GM23338 (cell line): ENCODE results near the gene COA1. TPM values are rescaled to one million over a fixed set of nuclear protein-coding genes. Genes with fewer than 3 reads are reported as not detected.

Source experiments
- ATAC-seq: fragments of 200-7000 bp; cut with Tn5 transposase; 3 replicates; pipeline ENCODE4 v1.9.1; 2020
- DNase-seq: peaks from one replicate; pipeline ENCODE4 v3.0.0-alpha.2; 2015; ENCODE audit warnings: low spot score
- H2AFZ ChIP-seq: fragments of 200-600 bp; sonication (generic); 2 replicates; pipeline ENCODE4 v1.8.0; 2016; ENCODE audit warnings: antibody characterized with exemption, mild to moderate bottlenecking, moderate library complexity
- H3F3A ChIP-seq: fragments of 200-600 bp; sonication (generic); replicated peaks from 2 replicates; pipeline ENCODE4 v1.8.0; 2017; ENCODE audit warnings: antibody characterized with exemption, mixed run types, low read depth
- H3K27ac ChIP-seq: fragments of 200-600 bp; sonication (generic); 2 replicates; pipeline ENCODE4 v1.6.1; 2016; ENCODE audit warnings: low read depth
- H3K27me3 ChIP-seq: fragments of 200-600 bp; sonication (generic); 2 replicates; pipeline ENCODE4 v1.8.0; 2016; ENCODE audit warnings: mild to moderate bottlenecking, mixed run types, moderate library complexity; ENCODE audit not compliant: insufficient read depth
- H3K36me3 ChIP-seq: fragments of 200-600 bp; sonication (generic); 2 replicates; pipeline ENCODE4 v1.8.0; 2016; ENCODE audit warnings: mild to moderate bottlenecking; ENCODE audit not compliant: insufficient read depth
- H3K4me1 ChIP-seq: fragments of 200-600 bp; sonication (generic); 2 replicates; pipeline ENCODE4 v1.8.0; 2016; ENCODE audit warnings: mild to moderate bottlenecking, moderate library complexity; ENCODE audit not compliant: insufficient read depth
- H3K4me2 ChIP-seq: fragments of 200-600 bp; sonication (generic); 2 replicates; pipeline ENCODE4 v1.7.1; 2017; ENCODE audit warnings: mixed run types
- H3K4me3 ChIP-seq: fragments of 200-600 bp; sonication (generic); 2 replicates; pipeline ENCODE4 v1.6.1; 2016; ENCODE audit warnings: mixed run types
- H3K79me2 ChIP-seq: fragments of 200-600 bp; sonication (generic); replicated peaks from 2 replicates; pipeline ENCODE4 v1.8.0; 2017; ENCODE audit warnings: mild to moderate bottlenecking; ENCODE audit not compliant: insufficient read depth
- H3K9me2 ChIP-seq: fragments of 200-600 bp; sonication (generic); 2 replicates; pipeline ENCODE4 v1.8.0; 2017; ENCODE audit not compliant: insufficient read depth
- H4K20me1 ChIP-seq: fragments of 200-600 bp; sonication (generic); replicated peaks from 2 replicates; pipeline ENCODE4 v1.8.0; 2017; ENCODE audit warnings: mild to moderate bottlenecking; ENCODE audit not compliant: insufficient read depth
- H3K27ac Mint-ChIP-seq: 2 replicates; pipeline ENCODE4 v1.8.0; 2020; ENCODE audit warnings: inconsistent platforms, mild to moderate bottlenecking, moderate library complexity, mixed read lengths
- H3K27me3 Mint-ChIP-seq: 3 replicates; pipeline ENCODE4 v1.8.0; 2022; ENCODE audit warnings: low read depth, mild to moderate bottlenecking, moderate library complexity, mixed read lengths, inconsistent platforms; ENCODE audit not compliant: insufficient read depth, poor library complexity
- H3K36me3 Mint-ChIP-seq: 3 replicates; pipeline ENCODE4 v1.8.0; 2021; ENCODE audit warnings: low read depth, mild to moderate bottlenecking, inconsistent platforms, moderate library complexity, mixed read lengths
- H3K4me1 Mint-ChIP-seq: 3 replicates; pipeline ENCODE4 v1.8.0; 2020; ENCODE audit warnings: mild to moderate bottlenecking, inconsistent platforms, mixed read lengths
- H3K4me3 Mint-ChIP-seq: 3 replicates; pipeline ENCODE4 v1.8.0; 2021; ENCODE audit warnings: moderate library complexity, mild to moderate bottlenecking, inconsistent platforms, mixed read lengths
- H3K9me3 Mint-ChIP-seq: 3 replicates; pipeline ENCODE4 v1.8.0; 2020; ENCODE audit warnings: moderate library complexity, mild to moderate bottlenecking, inconsistent platforms, mixed read lengths
- CREB1 ChIP-seq: fragments of 250-450 bp; sonication (Bioruptor Pico); IDR thresholded peaks from 2 replicates; pipeline ENCODE4 v1.5.0; 2020; ENCODE audit warnings: low read depth, mild to moderate bottlenecking, moderate library complexity
- CTCF ChIP-seq, 2 experiments: fragments of 200-600 bp in 1 of 2; sonication (generic) in 1 of 2; conservative IDR thresholded peaks; 2 replicates each; pipeline versions ENCODE4 v1.5.1 to v1.6.1; 2016 to 2017; ENCODE audit warnings: antibody characterized with exemption in 2 of 2, low read depth in 2 of 2, mild to moderate bottlenecking in 2 of 2, moderate library complexity in 1 of 2
- EZH2 ChIP-seq: fragments of 200-600 bp; sonication (generic); IDR thresholded peaks from one replicate; pipeline ENCODE4 v1.8.0; 2017; ENCODE audit warnings: antibody characterized with exemption, mild to moderate bottlenecking, low read depth; ENCODE audit not compliant: unreplicated experiment
- EZH2phosphoT487 ChIP-seq: fragments of 200-600 bp; sonication (generic); IDR thresholded peaks from one replicate; pipeline ENCODE4 v1.8.1; 2018; ENCODE audit warnings: antibody characterized with exemption; ENCODE audit not compliant: unreplicated experiment
- JUNB ChIP-seq: IDR thresholded peaks from one replicate; pipeline ENCODE4 v1.6.1; 2016; ENCODE audit warnings: antibody characterized with exemption; ENCODE audit not compliant: unreplicated experiment
- NANOG ChIP-seq: IDR thresholded peaks from 2 replicates; pipeline ENCODE4 v1.6.1; 2016; ENCODE audit warnings: antibody characterized with exemption, borderline replicate concordance
- POLR2AphosphoS5 ChIP-seq: IDR thresholded peaks from 2 replicates; pipeline ENCODE4 v1.6.1; 2016; ENCODE audit warnings: antibody characterized with exemption, low read depth
- REST ChIP-seq: IDR thresholded peaks from one replicate; pipeline ENCODE4 v1.6.1; 2018; ENCODE audit warnings: antibody characterized with exemption; ENCODE audit not compliant: unreplicated experiment
- STAT1 ChIP-seq: IDR thresholded peaks from one replicate; pipeline ENCODE4 v1.6.1; 2016; ENCODE audit warnings: antibody characterized with exemption; ENCODE audit not compliant: unreplicated experiment
- ZNF114 ChIP-seq: fragments of 250-450 bp; sonication (Bioruptor Pico); IDR thresholded peaks from 2 replicates; pipeline ENCODE4 v1.5.0; 2020; ENCODE audit warnings: mild to moderate bottlenecking, moderate library complexity
- ZNF331 ChIP-seq: fragments of 250-450 bp; sonication (Bioruptor Pico); IDR thresholded peaks from 2 replicates; pipeline ENCODE4 v1.5.0; 2020; ENCODE audit warnings: low read depth, mild to moderate bottlenecking, moderate library complexity
- ZNF462 ChIP-seq: fragments of 250-450 bp; sonication (Bioruptor Pico); IDR thresholded peaks from 2 replicates; pipeline ENCODE4 v1.5.0; 2020; ENCODE audit warnings: mild to moderate bottlenecking, moderate library complexity
- polyA plus RNA-seq: library from polyadenylated mRNA; unstranded; fragments of >200 nt; fragmentation: Nextera tagmentation; extraction: Ambion mirVana; gene quantifications from 2 replicates; pipeline ENCODE4 v1.2.1, GENCODE V29; 2016
- total RNA-seq: library from RNA; depleted of rRNA; stranded (reverse); fragments of >200 nt; shearing (Covaris generic); gene quantifications from 2 replicates; pipeline ENCODE4 v1.2.3, GENCODE V29; 2014
- TF ChIP-seq, protein P1 (sequence below): IDR thresholded peaks from 2 replicates; pipeline ENCODE4 v1.6.1; 2016; ENCODE audit warnings: antibody characterized with exemption

The COA1 gene
- total and polyA plus RNA-seq, 2 experiments from 2014 or later = 156 to 158 TPM

- Histone ChIP-seq H2AFZ (no peak overlapping the region; the same call in 1 of the 2 replicates), H3K36me3 (no peaks in the 10 kb centered on the region), H3K4me1 (no peaks in the 10 kb centered on the region), H3K79me2 (no peaks in the 10 kb centered on the region), H3K27me3 (no peaks in the 10 kb centered on the region), H3K27ac (no peak overlapping the region), H3F3A (no peaks in the 10 kb centered on the region), H4K20me1 (no peaks in the 10 kb centered on the region), H3K9me2 (no peaks in the 10 kb centered on the region), H3K4me2 (no peak overlapping the region), H3K4me3 (no peak overlapping the region)
- peaks cover 4% of the 10 kb centered on the region for H3K27me3 Mint-ChIP-seq
- H3K4me3 Mint-ChIP-seq = no peak overlapping the region
- no peak overlapping the region for H3K27ac Mint-ChIP-seq
- TF ChIP-seq, protein P1, sequence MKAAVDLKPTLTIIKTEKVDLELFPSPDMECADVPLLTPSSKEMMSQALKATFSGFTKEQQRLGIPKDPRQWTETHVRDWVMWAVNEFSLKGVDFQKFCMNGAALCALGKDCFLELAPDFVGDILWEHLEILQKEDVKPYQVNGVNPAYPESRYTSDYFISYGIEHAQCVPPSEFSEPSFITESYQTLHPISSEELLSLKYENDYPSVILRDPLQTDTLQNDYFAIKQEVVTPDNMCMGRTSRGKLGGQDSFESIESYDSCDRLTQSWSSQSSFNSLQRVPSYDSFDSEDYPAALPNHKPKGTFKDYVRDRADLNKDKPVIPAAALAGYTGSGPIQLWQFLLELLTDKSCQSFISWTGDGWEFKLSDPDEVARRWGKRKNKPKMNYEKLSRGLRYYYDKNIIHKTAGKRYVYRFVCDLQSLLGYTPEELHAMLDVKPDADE = no peak
- TF ChIP-seq JUNB (no peak), EZH2phosphoT487 (no peak), ZNF114 (CRISPR knock-in tag) (no peak), POLR2AphosphoS5 (no peak), REST (no peak), ZNF462 (no peak), CREB1 (CRISPR knock-in tag) (no peak), CTCF (conservative IDR thresholded peaks at IDR 0.05; ENCODE audit: low read depth in 2 of 2) (no peak), EZH2 (no peak), STAT1 (no peak), ZNF331 (CRISPR knock-in tag) (no peak), NANOG (no peak)
- no peak for DNase-seq
- H3K9me3 Mint-ChIP-seq = no peaks in the 10 kb centered on the region
- H3K4me1 Mint-ChIP-seq = peaks cover 4% of the 10 kb centered on the region; the same call in 2 of the 3 replicates
- H3K36me3 Mint-ChIP-seq = no peaks in the 10 kb centered on the region
- ATAC-seq = no peak
Observed at GRCh38 chr7:43749383-43749940, 20.1 kb upstream of the COA1 start.
